Adrenal gland (tissue), 5 donors: ENCODE measurements around the gene SOX2.

ENCODE experiments used
- CTCF ChIP-seq, 6 experiments: fragments of 450-650 bp in 4 of 6; fragments of 200-600 bp in 2 of 6; sonication (generic) in 1 of 6; IDR thresholded peaks; 1 replicate in 5 of 6; 2 replicates in 1 of 6; pipeline versions ENCODE4 v1.5.1 to v1.8.0; 2016 to 2021; ENCODE audit warnings: antibody characterized with exemption in 6 of 6, mild to moderate bottlenecking in 2 of 6, moderate library complexity in 1 of 6
- POLR2A ChIP-seq, 2 donors: fragments of 450-650 bp; IDR thresholded peaks; one replicate each; pipeline ENCODE4 v1.6.1; 2017; ENCODE audit warnings: antibody characterized with exemption in 2 of 2, mild to moderate bottlenecking in 2 of 2, moderate library complexity in 1 of 2
- donor health status: DM: no; HTN: no; CAD: no.

GRCh38 chr3:181761906-181762305 lies 50.2 kb downstream of the SOX2 start:
- TF ChIP-seq CTCF (IDR thresholded peaks at IDR 0.05) (no peak), POLR2A (IDR thresholded peaks at IDR 0.05) (no peak)
